Left renal pelvis (tissue), 4 donors: Measurements from ENCODE around the gene TMEM9B. TPM values are rescaled to one million over a fixed set of nuclear protein-coding genes. Genes with fewer than 3 reads are reported as not detected.

Source experiments
- DNase-seq, 4 donors: peaks; one replicate each; pipeline ENCODE4 v3.0.0-alpha.2; 2013; ENCODE audit warnings: low read depth in 4 of 4, low spot score in 3 of 4
- polyA plus RNA-seq, 4 donors: library from polyadenylated mRNA; unstranded; fragments of 120-200 nt; gene quantifications; one replicate each; pipeline ENCODE4 v1.2.1, GENCODE V29; 2013; ENCODE audit not compliant: insufficient read length in 4 of 4

TMEM9B gene
- polyA plus RNA-seq, 4 donors: 48.0 to 82.6 (median 62.2) TPM

DNA sequence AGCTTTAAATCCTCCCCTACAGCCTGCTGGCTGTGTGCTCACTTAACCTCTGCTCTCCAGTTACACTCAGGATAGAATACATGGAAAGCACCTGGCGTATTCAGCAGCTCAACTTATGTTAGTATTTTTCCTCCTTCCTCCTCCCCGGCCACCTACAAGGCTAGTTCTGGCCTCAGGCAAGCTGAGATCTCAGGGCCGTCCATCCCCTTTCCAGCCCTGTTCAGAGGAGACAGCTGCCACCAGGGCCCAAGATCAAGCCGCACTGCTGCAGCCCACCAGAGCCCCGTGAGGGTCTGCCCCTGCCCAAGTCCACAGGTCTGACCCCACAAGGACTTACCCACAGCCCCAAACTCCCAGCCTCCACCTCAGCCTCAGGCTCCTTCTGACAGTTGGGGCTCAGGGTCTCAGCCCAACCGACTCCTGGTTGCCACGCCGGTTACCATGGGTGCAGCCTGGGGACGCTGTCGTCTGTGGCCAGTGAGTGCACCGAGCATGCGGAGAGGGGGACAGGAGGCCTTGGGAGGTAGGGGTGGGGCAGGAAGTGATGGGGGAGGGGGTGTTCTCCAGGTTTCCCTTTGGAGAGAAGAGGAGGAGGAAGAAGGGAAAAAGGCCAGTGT is 31.6 kb downstream of the TMEM9B start, which contains the start of gene C11orf16:
Gene C11orf16, minus strand, starts transcription at position 384 of the 617 bp plus-strand sequence. CDS start 639 bp downstream, outside the sequence.
- DNase-seq: no peak

- no peak for DNase-seq
Observed at GRCh38 chr11:8930456-8931175, 33.6 kb downstream of the TMEM9B start.

DNA sequence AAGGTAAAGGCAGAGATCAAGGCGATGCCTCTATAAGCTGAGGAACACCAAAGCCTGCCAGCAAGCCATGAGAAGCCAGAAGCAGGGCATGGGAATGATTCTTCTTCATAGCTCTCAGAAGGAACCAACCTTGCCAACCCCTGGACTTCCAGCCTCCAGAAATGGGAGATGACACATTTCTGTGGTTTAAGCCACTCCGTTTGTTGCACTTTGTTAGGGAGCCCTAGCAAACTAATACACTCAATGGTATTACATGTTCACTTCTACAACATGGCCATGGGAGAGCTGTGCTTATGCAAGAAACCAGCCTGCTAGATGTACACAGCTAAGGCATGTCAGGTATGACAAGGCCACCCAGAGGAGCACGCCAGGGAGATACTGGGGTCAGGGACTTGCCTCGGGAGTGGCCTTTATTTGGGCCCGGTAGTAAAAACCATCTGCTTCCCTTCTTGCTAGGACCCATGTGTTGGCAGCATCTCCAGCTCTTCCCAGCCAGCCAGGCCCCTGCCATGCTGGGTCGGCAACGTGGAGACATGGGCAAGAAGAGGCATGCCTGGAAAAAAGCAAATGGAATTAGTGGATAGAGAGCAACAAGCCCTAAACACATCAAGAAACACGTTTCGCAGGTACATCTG is 35.1 kb downstream of the TMEM9B start:
- no peak for DNase-seq

DNA sequence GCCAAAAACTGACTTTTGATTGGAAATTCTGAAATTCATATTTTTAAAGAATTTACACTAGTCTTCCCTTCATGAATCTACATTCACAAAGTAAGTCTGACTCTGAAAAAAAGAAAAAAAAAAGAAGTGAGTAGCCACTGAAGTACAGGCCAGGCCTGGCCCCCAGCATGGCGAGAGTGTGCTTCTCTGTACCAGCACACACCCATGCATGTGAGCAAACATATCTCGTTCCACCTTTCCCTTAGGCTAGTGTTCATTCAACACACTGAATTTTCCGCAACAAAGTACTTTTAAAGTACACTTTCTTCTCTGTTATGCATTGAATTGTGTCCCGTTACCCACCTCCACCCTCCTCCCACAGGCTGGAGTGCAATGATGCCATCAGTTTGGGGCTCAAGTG is 36.0 kb downstream of the TMEM9B start:
- no peak for DNase-seq

DNA sequence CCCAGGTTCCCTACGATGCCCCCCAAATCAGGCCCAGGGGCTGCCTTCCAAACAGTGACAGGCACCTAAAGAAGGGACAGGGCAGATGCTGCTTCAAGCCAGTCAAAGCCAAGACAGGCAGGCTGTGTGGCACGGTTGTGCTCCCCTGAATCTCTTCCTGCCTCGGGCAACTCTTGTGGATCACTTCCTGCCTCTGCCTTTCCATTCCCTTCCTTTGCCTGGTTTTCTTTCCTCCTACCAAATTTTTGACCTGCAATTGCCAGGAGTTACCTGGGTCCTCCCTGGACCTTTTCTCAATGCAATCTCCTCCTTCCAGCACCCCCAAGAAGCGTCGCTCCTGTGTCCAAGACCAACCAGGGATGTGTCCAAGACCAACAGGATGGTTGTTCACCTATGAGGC is 37.0 kb downstream of the TMEM9B start:
- DNase-seq: no peak

- DNase-seq: no peak
Observed at GRCh38 chr11:8926236-8926635, 38.0 kb downstream of the TMEM9B start.

DNA sequence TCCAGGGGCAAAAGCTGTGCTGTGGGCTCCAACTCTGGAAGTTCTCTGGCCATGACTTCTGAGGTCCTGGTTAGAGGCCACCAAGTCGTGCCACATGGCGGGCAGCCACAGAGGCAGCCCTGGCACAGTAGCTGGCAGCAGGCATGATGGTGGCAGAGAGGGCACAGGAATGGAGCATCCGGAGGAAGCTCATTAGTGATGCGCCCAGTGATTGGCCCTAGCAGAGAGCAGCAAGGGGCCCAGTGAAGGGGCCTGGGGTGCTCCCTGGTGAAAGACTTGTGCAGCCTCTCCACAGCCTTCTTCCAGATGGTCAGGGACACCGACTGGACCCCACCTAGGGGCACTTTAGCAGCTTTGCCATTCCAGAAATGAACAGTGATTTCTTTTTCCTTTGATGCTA is 38.5 kb downstream of the TMEM9B start:
- no peak for DNase-seq

- DNase-seq: no peak
Observed at GRCh38 chr11:8922691-8923090, 41.6 kb downstream of the TMEM9B start.

DNA sequence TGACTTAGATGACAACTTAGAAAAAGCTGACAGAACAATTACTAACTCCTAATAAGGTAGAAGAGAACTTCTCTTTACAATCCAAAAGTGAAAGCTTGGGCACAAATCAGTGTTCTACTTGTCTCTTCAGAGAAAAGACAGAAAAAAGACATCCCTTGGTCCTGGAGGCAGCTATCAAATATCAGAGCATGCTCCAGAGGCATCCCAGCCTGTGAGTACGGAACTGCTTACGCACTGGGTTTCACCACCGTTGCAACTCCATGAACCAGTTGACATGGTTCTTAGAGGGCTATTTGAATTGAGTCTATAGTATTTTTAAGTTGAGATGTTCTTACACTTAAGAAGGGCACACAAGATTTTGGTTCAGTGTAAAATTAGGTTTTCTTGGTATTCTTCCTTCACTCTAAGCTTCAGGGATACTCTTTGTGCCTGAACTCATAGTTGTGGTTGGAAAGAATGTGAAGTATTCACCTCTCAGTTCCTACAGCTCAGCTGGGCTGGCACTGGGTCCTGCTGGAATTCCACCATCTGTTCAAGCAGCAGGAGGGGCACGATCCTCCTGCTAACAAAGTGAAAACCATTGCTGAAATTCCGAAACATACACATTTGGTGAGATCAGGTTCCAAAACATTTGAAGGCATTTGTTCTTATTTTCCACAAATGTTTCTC is 47.0 kb downstream of the TMEM9B start:
- no peak for DNase-seq

DNA sequence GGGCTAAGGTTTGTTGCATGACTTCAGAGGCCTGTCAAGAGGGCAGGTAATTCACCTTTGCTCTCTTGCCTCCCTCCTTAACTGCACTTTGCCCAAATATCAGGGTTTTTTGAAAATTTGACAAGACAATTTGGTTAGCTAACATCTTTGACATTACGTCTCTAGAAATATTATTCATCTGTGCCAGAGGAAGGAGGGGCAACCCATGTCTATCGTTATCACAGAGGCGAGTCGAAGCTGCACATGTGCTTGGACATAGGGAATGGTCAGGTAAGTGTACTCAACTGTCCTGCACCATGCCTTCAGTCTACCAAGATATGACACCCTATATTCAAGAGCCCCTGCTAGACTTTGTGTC is 49.6 kb downstream of the TMEM9B start:
- DNase-seq: no peak

DNA sequence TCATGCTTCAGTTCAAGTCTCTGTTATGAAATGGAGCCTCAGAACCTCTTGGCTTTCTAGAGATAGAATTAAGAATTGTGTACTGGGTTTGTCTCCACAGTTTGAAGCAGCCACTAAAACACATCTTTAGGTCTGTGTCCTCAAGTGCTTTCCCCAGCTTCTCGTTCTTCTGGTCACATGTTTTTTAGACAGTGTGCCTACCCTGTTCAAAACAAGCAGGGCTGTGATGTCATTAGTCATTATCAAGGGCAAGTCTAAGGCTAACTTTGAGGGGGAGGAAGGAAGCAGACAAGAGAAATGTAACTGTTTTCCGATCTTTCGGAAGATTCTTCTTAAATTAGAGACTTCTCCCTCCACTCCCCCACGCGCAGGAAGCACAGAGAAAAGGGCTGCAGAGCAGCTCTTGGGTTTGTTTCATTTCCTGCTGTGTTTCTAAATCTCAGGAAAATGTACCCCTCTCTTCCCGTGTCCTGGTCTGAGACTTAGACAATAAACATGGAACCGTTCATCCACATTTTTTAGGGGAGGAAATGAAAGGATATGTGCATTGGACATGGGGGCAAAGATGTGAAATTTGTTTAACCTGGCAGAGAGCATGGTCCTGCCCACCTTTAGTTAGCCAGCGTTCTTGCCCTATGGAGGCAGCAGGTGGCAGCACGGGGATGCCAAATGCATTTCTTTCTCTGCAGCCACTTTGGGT is 50.1 kb downstream of the TMEM9B start:
- no peak for DNase-seq

GRCh38 chr11:8911029-8911823 is 53.0 kb downstream of the TMEM9B start, which contains the start of gene AKIP1:
AKIP1 (plus strand) TSS chr11:8911189; CDS start chr11:8911450, 261 bp downstream.
- peak; percentile 92 to 97 (median 95) for DNase-seq

GRCh38 chr11:8910649-8911026 is 53.6 kb downstream of the TMEM9B start:
- no peak for DNase-seq

DNA sequence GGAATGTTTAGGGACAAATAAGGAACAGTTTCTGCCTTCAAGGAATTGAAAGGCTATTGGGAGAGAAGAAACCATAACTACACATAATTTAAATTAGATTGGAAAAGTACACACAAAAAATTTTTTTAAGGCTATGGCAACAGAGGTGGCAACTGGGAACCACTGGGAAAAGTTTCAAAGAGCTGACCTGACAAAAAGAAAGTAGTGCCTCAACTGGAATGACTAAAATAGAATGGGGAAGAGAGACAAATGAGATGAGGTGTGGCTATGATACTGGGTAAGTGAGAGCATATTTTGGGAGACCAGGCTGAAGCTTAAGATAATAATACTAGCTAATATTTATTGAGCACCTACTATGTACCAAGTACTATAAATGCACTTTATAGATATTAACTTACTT is 56.1 kb downstream of the TMEM9B start:
- DNase-seq: no peak

DNA sequence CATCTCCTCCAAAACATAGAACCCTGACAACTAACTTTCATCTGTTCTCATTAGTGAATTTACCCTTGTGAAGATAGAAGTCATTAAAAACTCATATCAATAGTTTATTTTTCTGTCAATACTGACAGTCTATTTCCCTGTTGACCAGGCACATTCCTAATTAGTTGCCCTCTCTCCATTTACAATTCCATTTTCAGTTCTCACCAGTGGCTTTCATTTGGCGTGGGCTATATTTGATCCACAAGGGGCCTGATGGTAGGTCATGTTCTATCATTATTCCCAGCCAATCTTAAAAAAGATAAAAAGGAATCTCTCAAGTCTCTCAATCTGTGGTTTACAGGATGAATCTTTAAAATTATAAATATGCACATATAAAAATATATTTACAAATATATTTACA is 57.1 kb downstream of the TMEM9B start:
- DNase-seq: no peak

GRCh38 chr11:8905528-8906165 is 58.6 kb downstream of the TMEM9B start:
- no peak for DNase-seq

DNA sequence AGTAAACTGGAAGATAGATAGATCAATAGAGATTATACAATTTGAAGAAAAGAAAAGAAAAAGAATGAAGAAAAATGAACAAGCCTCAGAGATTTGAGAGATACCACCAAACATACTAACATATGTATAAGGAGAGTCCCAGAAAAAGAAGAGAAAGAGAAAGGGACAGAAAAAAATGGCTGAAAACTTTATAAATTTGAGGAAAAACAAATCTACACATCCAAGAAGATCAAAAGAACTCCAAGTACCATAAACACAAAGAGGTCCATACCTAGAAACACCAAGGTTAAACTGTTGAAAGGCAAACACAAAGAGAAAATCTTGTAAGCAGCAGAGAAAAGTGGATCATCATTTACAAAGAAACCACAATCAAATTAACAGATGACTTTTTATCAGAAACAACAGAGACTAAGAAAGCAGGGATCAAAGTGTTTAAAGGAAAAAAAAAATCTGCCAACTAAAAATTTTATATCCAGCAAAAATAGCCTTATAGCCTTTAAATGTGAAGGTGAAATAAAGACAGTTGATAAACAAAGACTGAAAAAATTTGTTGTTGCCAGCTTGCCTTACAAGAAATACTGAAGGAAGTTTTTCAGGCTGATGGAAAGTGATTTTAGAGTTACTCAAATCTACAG is 65.0 kb downstream of the TMEM9B start:
- no peak for DNase-seq
